AG09309 (cell line): ENCODE measurements around the gene EIPR1.
"Not testable (repeated sequence)": the region's sequence is repeated elsewhere in the genome, so short reads cannot be mapped to it uniquely, and the experiment has no call there.

ENCODE experiments used
- DNase-seq: peaks from one replicate; pipeline ENCODE4 v3.0.0-alpha.2; 2010; ENCODE audit warnings: low read depth
- H3K4me3 ChIP-seq: 2 replicates; pipeline ENCODE4 v1.5.1; 2011; ENCODE audit warnings: mild to moderate bottlenecking, low read depth, low read length, moderate library complexity; ENCODE audit not compliant: control insufficient read depth
- CTCF ChIP-seq: IDR thresholded peaks from 2 replicates; pipeline ENCODE4 v1.5.1; 2011; ENCODE audit warnings: mild to moderate bottlenecking, low read depth, low read length, inconsistent platforms; ENCODE audit not compliant: insufficient read depth, control insufficient read depth; ENCODE audit errors: missing control alignments

EIPR1 gene

GRCh38 chr2:3184167-3184566 lies 193.5 kb downstream of the EIPR1 start:
- no peak for TF ChIP-seq CTCF
- no peak for DNase-seq
- no peak overlapping the region for H3K4me3 ChIP-seq

DNA sequence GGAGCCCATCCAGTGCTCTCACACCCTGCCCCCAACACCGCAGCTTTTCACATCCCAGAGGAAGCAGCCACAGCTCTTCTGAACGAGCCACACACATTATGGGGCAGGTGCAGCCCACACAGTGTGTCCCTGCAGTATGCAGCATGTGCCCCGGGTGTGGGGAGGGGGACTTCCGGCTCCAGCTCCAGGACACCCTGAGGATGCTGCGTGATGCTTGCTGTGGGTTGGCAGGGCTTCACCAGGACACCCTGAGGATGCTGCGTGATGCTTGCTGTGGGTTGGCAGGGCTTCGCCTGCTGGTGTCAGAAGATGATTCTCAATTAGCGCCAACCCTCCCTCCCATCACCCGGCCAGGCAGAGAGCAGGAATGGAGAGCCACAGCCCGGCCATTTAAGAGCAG lies 193.9 kb downstream of the EIPR1 start:
- no peak for DNase-seq
- no peak for TF ChIP-seq CTCF

GRCh38 chr2:3182848-3183247 lies 194.8 kb downstream of the EIPR1 start:
- no peak for TF ChIP-seq CTCF
- no peak overlapping the region for H3K4me3 ChIP-seq
- DNase-seq: no peak

More for the DNA sequence above, 193.9 kb downstream of the EIPR1 start:
- no peak overlapping the region for H3K4me3 ChIP-seq

- no peak for DNase-seq
- H3K4me3 ChIP-seq: no peak overlapping the region
- TF ChIP-seq CTCF: no peak
These were observed 196.1 kb downstream of the EIPR1 start for GRCh38 chr2:3181416-3182010.

DNA sequence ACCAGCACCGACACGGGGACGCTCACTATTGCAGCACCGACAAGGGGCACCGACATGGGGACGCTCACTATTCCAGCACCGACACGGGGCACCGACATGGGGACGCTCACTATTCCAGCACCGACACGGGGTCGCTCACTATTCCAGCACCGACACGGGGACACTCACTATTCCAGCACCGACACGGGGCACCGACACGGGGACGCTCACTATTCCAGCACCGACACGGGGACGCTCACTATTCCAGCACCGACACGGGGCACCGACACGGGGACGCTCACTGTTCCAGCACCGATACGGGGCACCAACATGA lies 196.8 kb downstream of the EIPR1 start:
- DNase-seq, H3K4me3 ChIP-seq: not testable (repeated sequence)

DNA sequence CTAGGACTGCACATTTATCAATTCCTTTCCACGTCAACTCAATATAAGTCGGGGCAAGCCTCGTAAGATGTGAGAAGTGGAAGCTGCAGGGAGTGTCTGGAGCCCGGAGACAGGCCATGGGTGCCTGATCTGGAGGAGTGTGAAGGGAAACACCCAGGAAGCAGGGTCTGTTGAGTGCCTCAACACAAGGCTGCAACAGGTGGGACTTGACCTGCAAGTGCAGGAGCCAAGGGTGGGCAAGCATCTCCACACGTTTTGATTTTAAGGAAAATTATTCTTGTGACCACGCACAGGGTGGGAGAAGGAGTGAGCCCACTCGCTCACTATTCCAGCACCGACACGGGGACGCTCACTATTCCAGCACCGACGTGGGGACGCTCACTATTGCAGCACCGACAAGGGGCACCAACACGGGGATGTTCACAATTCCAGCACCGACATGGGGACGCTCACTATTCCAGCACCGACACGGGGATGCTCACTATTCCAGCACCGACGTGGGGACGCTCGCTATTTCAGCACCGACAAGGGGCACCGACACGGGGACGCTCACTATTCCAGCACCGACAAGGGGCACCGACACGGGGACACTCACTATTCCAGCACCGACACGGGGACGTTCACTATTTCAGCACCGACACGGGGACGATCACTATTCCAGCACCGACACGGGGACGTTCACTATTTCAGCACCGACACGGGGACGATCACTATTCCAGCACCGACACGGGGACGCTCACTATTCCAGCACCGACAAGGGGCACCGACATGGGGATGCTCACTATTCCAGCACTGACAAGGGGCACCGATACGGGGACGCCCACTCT lies 197.3 kb downstream of the EIPR1 start:
- no peak overlapping the region for H3K4me3 ChIP-seq
- no peak for DNase-seq
- no peak for TF ChIP-seq CTCF

DNA sequence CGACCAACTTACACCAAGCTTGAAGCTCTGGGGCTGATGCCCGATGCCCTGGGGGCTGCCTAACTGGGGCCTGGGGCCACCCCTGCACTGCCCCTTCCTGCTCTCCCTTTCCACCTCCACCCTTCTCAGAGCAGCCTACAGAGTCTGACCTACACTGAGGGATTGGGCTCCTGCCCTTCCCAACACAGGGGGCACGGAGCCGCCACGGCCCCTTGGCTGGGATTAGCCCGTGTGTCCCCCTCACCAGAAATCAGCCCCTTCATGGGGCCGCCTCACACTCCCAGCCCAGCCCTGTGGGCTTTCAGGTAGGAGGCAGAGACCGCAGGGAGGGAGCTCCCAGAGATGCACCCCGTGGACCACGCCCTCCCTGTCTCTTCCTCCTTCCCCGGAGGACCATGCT lies 198.0 kb downstream of the EIPR1 start:
- DNase-seq: no peak
- no peak overlapping the region for H3K4me3 ChIP-seq
- TF ChIP-seq CTCF: no peak
